ENCODE measurements around the gene CERS3.

Gene CERS3

DNA sequence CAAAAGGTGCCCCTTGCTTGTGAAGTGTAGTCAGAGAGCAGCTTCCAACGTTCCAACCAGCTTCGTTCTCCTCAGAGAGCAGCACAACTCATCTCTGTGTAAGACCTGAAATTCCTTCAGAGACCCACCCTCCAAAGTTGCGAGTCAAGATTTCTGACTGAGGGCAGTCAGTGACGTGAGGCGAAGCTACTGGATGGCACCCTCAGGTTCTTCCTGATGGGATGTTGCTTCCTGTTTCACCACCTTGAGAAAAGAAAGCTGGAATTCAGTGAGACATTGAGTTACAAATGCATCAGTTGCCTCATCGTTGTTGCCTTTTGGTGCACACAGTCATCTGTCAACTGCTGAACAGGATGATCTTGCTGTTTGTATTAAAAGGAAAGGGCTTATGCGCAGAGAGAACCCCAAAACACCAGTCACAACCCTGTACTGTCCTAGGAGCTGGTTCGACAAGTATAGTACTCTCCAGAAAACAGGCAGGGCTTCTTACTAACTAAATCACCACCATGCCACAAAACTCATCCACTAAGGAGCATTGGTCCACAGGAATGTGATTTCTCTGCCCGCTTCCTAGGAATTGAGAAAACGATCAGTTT lies at the start of gene CERS3:
TSS of gene CERS3 (minus strand) at position 118 of the 596 bp plus-strand sequence. CDS start 27,101 bp downstream, outside the sequence.
- no peak for ATAC-seq

DNA sequence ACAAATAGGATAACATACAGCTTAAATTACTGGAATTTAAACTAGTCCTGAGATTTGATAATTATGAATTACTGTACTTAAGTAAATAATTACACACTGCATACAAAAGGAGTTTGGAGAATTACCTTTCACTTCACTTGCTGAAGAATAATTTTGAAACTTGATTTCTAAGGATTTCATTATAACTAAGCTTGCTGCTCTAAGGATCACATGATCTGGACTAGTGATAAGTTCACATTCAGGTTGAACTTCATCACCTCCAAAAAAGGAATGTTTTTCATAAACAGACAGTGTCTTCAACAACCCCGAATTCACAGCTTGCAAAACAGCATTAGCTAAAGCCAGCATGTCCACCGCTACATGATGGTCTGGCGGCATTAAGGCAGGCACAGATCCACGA lies 44.8 kb upstream of the CERS3 start:
- no peak for ATAC-seq

DNA sequence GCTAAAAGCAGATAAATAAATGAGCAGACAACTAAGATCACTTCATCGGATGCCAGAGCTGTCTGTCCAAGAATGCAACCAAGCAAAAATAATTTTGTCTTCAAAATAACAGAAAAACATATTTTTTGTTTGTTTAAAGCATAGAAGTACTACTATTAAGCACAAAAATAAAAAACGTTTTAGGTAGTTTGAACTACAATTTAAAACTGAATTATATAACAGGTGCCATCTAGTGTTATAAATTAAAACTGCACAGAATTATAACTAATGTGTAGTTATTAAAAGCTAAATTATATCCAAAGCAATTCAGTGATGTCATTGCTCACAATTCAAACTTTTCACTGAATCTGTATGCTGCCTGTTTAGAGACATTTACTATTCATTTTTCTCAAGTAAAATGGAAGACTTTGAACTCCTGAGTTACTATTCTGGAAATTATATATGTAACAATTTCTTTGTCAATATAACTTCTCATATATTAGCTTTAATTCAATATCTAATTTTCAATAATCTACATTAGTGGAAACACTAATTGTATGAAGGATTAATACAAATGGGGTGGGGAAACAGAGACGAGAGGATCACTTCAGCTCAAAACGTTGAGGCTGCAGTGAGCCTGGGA lies 43.7 kb upstream of the CERS3 start:
- no peak for ATAC-seq

DNA sequence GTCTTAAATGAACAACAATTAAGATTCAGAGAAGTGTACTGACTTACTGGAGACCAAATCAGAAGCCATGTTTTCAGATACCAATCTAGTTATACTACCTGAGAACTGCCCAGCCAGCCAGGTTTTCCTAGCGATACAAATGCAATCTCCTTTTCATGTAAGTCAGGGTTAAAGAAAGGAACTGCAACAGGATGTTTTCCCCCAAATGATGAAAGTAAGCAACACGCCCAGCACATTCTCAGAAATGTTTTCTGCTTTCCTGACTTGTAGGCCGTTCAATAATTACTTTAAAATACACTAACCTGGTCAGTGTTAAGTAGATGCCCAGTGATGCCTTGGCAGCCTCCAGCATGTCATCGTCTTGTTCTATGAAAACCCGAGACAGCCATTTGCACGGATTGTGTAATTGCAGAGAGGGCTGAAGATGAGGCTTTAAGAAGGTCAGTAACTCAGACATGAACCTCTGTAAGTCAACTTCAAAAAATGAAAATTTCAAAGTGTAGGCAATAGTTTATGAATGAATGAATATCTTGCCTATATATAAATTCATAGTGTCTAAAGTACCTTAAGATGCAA lies 42.9 kb upstream of the CERS3 start:
- no peak for ATAC-seq

- ATAC-seq: no peak
Observed at GRCh38 chr15:100570735-100571313, 42.1 kb upstream of the CERS3 start.

GRCh38 chr15:100570275-100570674 lies 41.5 kb upstream of the CERS3 start:
- ATAC-seq: no peak

GRCh38 chr15:100569391-100569790 lies 40.6 kb upstream of the CERS3 start:
- no peak for ATAC-seq

- ATAC-seq: no peak
Observed at GRCh38 chr15:100566850-100567628, 38.3 kb upstream of the CERS3 start.

- ATAC-seq: no peak
Observed at GRCh38 chr15:100565591-100565990, 36.8 kb upstream of the CERS3 start.

- ATAC-seq: no peak
Observed at GRCh38 chr15:100560323-100560722, 31.6 kb upstream of the CERS3 start.

DNA sequence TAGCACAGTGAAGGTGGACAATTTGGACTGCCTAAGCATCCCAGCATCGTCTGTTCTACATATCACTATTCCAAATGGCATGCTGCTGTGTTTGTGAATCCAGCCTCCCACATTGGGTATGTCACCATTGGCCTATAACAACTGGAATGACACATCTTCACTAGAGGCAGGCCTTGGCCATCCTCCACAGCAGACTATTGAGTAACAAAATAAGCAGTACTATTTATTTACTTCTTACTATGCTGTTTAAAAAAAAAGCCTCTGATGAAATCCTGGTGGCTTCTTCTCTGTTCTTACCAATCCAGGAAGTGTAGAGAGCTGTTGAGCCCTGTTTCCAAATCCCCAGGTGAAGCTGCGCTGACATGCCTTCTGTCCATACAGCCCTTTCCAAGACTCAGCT lies 30.6 kb upstream of the CERS3 start:
- ATAC-seq: no peak

DNA sequence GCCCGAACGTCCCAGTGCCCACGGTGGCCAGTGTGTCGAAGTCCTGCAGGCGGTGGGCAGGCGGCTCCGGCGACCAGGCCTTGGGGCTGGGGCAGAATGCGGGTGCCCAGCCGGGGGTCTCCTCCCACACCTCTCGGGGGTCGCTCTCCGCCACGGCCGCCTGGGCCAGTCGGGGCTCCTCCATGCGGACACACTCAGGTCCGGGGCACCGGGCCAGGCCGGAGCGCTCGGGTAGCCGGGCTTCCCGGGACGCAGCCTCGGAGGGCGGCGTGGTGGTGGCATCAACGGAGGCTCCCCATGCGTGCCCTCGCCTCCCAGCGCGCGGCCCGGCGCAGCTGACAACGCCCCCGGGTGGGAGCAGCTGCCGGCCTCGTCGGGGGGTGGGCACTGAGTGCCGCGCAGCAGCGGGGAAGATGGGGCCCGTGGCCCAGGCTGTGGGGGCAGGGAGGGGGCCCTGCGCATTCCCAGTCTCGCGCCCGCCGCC lies 30.1 kb upstream of the CERS3 start:
- no peak for ATAC-seq

DNA sequence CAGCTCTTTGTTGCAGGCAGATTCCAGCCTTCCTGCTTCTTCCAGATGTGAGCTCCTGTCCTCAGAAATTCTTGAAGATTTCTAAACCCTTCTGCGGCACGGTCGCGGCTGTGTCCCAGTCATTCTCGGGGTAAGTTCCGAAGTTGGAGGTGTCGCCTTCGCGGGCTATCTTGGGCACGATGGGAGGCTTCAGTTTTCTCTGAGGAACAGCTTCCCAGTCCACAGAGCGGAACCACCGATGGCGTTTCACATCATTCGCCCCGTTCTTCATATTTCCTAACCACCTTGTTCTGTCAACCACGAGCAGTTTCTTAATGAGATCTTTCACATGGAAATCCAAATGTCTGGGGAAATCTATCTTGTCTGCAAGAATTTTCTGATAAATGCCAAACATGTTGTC lies 24.7 kb upstream of the CERS3 start:
- no peak for ATAC-seq

DNA sequence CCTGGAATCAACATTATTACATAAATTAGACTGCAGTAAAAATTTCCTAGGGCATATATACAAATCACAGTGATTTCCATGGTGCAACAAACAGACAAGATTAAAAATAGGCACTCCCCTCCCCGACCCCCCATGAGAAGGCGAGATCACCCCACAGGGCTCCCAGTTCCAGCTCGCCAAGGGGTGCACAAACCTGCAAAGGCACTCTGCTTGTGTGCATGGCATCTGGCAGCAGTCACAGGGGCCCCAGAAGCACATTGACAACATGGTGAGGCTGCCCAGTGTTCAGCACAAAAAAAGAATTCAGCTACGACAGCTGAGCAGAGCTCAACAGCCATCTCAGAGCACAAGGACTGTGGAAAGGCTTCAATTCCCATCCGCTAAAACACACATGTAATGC lies 19.2 kb upstream of the CERS3 start:
- no peak for ATAC-seq

- ATAC-seq: no peak
Observed at GRCh38 chr15:100544946-100545345, 16.2 kb upstream of the CERS3 start.

DNA sequence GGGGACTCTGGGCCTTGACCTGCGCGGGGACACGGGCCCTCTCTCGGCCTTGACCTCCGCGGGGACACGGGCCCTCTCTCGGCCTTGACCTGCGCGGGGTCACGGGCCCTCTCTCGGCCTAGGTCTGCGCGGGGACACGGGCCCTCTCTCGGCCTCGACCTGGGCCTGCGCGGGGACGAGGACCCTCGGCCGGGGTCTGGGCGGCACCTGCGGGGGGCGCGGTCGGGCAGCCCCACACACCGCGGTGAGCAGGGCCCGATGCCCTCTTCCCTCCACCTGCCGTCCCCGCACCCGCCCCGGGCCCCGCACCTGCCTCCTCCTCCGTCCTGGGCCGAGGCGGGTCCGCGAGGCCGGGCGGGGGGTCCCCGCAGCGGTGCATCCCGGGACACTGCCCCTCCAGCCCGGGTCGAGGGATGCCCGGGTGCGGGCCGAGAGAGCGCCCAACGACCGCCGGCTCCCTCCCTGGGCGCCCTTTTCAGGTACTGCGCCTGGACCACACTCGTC lies 15.6 kb upstream of the CERS3 start:
- ATAC-seq: no peak

DNA sequence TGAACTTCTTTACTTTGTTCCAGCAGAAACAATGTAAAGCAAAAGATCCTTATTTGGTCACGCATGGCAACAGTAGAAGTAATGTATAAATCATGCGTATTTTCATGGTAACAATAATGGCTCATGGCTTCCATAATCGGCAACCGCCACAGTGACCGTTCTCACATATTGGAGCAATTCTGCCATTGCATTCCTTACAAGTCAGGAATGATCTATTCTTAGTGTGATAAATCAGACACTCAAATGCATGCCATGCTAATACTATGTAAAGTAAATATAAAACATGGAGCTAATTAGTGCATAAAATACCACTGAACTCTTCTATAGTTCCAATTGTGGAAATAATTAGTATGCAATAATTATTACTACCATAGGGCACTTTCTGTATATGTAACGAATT lies 13.5 kb upstream of the CERS3 start:
- no peak for ATAC-seq

- no peak for ATAC-seq
Observed at GRCh38 chr15:100537331-100537730, 8.6 kb upstream of the CERS3 start.

- ATAC-seq: no peak
Observed at GRCh38 chr15:100536733-100537132, 8.0 kb upstream of the CERS3 start.

DNA sequence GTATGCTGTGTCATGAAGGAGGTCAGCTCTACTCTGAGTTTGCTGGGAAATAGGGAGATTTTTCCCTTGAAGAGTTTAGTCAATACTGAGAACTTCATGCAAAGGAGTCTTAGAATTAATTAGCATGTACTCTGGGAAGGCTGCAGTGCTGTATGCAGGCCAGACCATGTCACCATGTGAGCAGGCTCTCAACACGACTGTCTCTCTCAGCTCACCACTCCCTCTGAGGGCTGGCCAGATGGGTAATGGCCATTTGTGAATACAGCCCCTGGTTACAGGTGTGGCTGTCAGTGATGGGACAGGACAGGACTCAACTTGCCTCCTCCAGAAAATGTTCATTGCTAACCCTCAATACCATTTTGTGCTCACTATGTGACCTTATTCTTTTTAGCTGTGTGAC lies 5.1 kb upstream of the CERS3 start:
- ATAC-seq: no peak

DNA sequence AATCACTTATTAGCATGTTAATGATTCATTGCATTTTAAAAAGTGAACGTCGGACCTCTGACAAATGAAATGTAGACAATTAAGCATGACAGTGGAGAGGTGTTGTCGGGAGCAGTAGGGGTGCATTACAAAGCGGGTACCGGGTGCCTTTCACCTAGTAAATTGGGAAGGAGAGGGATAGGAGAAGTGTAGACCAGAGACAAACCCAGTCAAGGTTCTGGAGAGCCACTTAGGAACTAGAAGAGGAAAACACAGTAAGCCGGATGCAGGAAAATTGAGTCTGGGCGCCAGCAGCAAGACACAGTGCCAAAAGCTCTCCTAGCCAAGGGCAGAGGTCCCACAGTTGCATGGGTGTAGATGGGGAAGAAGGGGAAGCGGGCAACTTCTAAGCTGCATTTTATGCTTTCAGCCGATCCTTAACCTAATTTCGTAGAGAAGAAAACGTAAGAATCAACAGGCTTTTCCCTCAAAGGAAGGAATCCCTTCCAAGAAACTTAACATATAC lies 3.1 kb upstream of the CERS3 start:
- no peak for ATAC-seq

DNA sequence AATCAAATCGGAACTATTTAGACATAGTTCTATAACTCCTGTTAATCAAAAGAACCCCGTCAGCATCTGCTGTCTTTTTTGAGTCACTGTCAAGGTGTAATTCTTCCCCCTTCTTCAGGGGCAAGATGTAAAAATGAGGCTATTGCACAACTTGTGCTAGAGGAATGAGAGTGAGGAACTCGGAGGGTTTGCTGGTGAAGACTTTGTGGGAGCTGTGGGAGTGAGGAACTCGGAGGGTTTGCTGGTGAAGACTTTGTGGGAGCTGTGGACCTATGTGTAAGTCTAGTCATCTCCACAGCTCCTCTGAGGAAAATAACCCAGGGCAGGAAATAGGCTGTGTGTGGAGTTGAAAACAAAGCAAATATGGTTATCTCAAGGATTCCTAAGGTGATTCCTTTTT lies 2.5 kb upstream of the CERS3 start:
- no peak for ATAC-seq

DNA sequence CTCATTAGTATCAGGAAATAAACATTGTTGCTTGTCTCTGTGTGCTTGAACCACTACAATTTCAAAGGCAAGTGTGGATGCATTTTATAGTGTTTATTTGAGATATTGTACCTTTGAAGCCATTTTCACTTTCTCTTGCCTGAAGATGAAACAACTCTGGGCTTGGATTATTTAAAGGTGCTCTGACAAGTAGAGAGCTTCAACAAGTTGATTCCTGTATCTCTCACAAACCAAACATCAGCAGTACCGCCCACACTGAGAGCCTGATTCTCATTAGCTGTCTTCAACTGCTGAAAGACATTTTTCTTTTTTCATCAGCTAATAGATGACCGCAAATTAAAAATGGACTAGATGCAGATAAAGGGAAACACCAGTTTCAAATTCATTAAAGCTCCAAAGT lies 806 bp upstream of the CERS3 start:
- ATAC-seq: no peak
